ENCODE data around the gene CERK. TPM values are rescaled to one million over a fixed set of nuclear protein-coding genes. Genes with fewer than 3 reads are reported as not detected.

Gene CERK
- total and polyA plus RNA-seq, 2 of the 13 experiments (the other 11 are each of a cell fraction or from before 2014, with no cell fraction given) = 40.3 to 41.9 TPM

- TF ChIP-seq ZNF609 (CRISPR knock-in tag; IDR thresholded peaks at IDR 0.05; ENCODE audit: borderline replicate concordance) (no peak), ZSCAN31 (CRISPR knock-in tag; IDR thresholded peaks at IDR 0.05; ENCODE audit: low read depth) (no peak), SNAPC5 (CRISPR knock-in tag; IDR thresholded peaks at IDR 0.05; ENCODE audit: borderline replicate concordance) (no peak), MAFF (IDR thresholded peaks at IDR 0.05; ENCODE audit: low read depth, low read length) (peak; percentile 35; the same call in 1 of the 2 replicates), ZBTB1 (CRISPR knock-in tag; IDR thresholded peaks at IDR 0.05; ENCODE audit: borderline replicate concordance) (no peak), ZNF687 (CRISPR knock-in tag; IDR thresholded peaks at IDR 0.05) (no peak), ZFP36L2 (CRISPR knock-in tag; IDR thresholded peaks at IDR 0.05) (no peak), THYN1 (CRISPR knock-in tag; IDR thresholded peaks at IDR 0.05; ENCODE audit: borderline replicate concordance, low read depth) (no peak), KLF16 (CRISPR knock-in tag; IDR thresholded peaks at IDR 0.05) (peak in 1 of 2 experiments; percentile 45; a peak in 1 of 4 replicates), U2AF2 (IDR thresholded peaks at IDR 0.05; ENCODE audit: low read depth, low read length) (no peak), ZNF780A (CRISPR knock-in tag; IDR thresholded peaks at IDR 0.05) (no peak), ZNF709 (CRISPR knock-in tag; IDR thresholded peaks at IDR 0.05) (no peak), SALL1 (CRISPR knock-in tag; IDR thresholded peaks at IDR 0.05) (peak; percentile 17; the same call in 1 of the 2 replicates), SNAPC2 (CRISPR knock-in tag; IDR thresholded peaks at IDR 0.05) (no peak), ZNF747 (CRISPR knock-in tag; IDR thresholded peaks at IDR 0.05; ENCODE audit: borderline replicate concordance) (no peak), REL (CRISPR knock-in tag; conservative IDR thresholded peaks at IDR 0.05) (no peak), SALL2 (CRISPR knock-in tag; IDR thresholded peaks at IDR 0.05) (no peak), SKI (IDR thresholded peaks at IDR 0.05; ENCODE audit: partially characterized antibody) (no peak)
- TF ChIP-seq, protein P1, sequence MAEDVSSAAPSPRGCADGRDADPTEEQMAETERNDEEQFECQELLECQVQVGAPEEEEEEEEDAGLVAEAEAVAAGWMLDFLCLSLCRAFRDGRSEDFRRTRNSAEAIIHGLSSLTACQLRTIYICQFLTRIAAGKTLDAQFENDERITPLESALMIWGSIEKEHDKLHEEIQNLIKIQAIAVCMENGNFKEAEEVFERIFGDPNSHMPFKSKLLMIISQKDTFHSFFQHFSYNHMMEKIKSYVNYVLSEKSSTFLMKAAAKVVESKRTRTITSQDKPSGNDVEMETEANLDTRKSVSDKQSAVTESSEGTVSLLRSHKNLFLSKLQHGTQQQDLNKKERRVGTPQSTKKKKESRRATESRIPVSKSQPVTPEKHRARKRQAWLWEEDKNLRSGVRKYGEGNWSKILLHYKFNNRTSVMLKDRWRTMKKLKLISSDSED (CRISPR knock-in tag; IDR thresholded peaks at IDR 0.05) = no peak
- TF ChIP-seq, protein P2, sequence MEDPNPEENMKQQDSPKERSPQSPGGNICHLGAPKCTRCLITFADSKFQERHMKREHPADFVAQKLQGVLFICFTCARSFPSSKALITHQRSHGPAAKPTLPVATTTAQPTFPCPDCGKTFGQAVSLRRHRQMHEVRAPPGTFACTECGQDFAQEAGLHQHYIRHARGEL (CRISPR knock-in tag; IDR thresholded peaks at IDR 0.05) = no peak
Observed at GRCh38 chr22:46758867-46759290, 20.8 kb upstream of the CERK start (continued).

All from HepG2 (cell line).